Measurements from ENCODE around the gene CTBP2.

CTBP2 gene

GRCh38 chr10:125016123-125016522 is 144.2 kb downstream of the CTBP2 start:
- no peak for TF ChIP-seq CTCF (IDR thresholded peaks at IDR 0.05; ENCODE audit: insufficient read depth, low read depth, low read length, missing control alignments)
- no peak for DNase-seq (ENCODE audit: low read depth)
- H3K4me3 ChIP-seq (ENCODE audit: low read depth, low read length) = no peak overlapping the region

GRCh38 chr10:125015356-125015944 is 144.9 kb downstream of the CTBP2 start:
- H3K4me3 ChIP-seq (ENCODE audit: low read depth, low read length) = no peak overlapping the region
- no peak for DNase-seq (ENCODE audit: low read depth)
- no peak for TF ChIP-seq CTCF (IDR thresholded peaks at IDR 0.05; ENCODE audit: insufficient read depth, low read depth, low read length, missing control alignments)

- TF ChIP-seq CTCF (IDR thresholded peaks at IDR 0.05; ENCODE audit: insufficient read depth, low read depth, low read length, missing control alignments) = no peak
- H3K4me3 ChIP-seq (ENCODE audit: low read depth, low read length) = no peak overlapping the region
- DNase-seq (ENCODE audit: low read depth) = no peak
Measured at GRCh38 chr10:125014836-125015355, 145.5 kb downstream of the CTBP2 start.

- no peak for DNase-seq (ENCODE audit: low read depth)
- no peak overlapping the region for H3K4me3 ChIP-seq (ENCODE audit: low read depth, low read length)
- TF ChIP-seq CTCF (IDR thresholded peaks at IDR 0.05; ENCODE audit: insufficient read depth, low read depth, low read length, missing control alignments) = no peak
Measured at GRCh38 chr10:125014086-125014830, 146.1 kb downstream of the CTBP2 start.

- DNase-seq (ENCODE audit: low read depth) = no peak
- no peak overlapping the region for H3K4me3 ChIP-seq (ENCODE audit: low read depth, low read length)
- no peak for TF ChIP-seq CTCF (IDR thresholded peaks at IDR 0.05; ENCODE audit: insufficient read depth, low read depth, low read length, missing control alignments)
Measured at GRCh38 chr10:125013529-125013872, 146.9 kb downstream of the CTBP2 start.

GRCh38 chr10:125012851-125013528 is 147.4 kb downstream of the CTBP2 start:
- no peak for DNase-seq (ENCODE audit: low read depth)
- TF ChIP-seq CTCF (IDR thresholded peaks at IDR 0.05; ENCODE audit: insufficient read depth, low read depth, low read length, missing control alignments) = no peak
- no peak overlapping the region for H3K4me3 ChIP-seq (ENCODE audit: low read depth, low read length)

Measured in GM12865 (cell line).